Stimulated activated memory B cell treated with anti-CD40 and anti-IgM and Interleukin-4, amounts not matched to agents 10 μg/mL and 1 μg/mL and 100 μg/mL, for 72 hours (primary cell): Measurements from ENCODE around the gene MRPS18A.
"Not testable (repeated sequence)": the region's sequence is repeated elsewhere in the genome, so short reads cannot be mapped to it uniquely, and the experiment has no call there.

ENCODE experiments used
- ATAC-seq: fragments of 150-1000 bp; cut with Tn5 transposase; 2 replicates; pipeline ENCODE4 v1.10.0; 2021
- H3K27ac Mint-ChIP-seq: one replicate; pipeline ENCODE4 v1.8.0; 2022; ENCODE audit warnings: mild to moderate bottlenecking, mixed read lengths
- H3K27me3 Mint-ChIP-seq: one replicate; pipeline ENCODE4 v1.8.0; 2022; ENCODE audit warnings: mixed read lengths
- H3K36me3 Mint-ChIP-seq: one replicate; pipeline ENCODE4 v1.8.0; 2022; ENCODE audit warnings: mixed read lengths
- H3K4me1 Mint-ChIP-seq: one replicate; pipeline ENCODE4 v1.8.0; 2022; ENCODE audit warnings: mixed read lengths
- H3K4me3 Mint-ChIP-seq: one replicate; pipeline ENCODE4 v1.8.0; 2022; ENCODE audit warnings: mild to moderate bottlenecking, moderate library complexity, mixed read lengths
- H3K9me3 Mint-ChIP-seq: one replicate; pipeline ENCODE4 v1.8.0; 2022; ENCODE audit warnings: mixed read lengths

MRPS18A gene

GRCh38 chr6:43652822-43653221 is 34.8 kb downstream of the MRPS18A start:
- not testable (repeated sequence) for H3K4me3 Mint-ChIP-seq, H3K36me3 Mint-ChIP-seq, ATAC-seq, H3K9me3 Mint-ChIP-seq, H3K27ac Mint-ChIP-seq, H3K4me1 Mint-ChIP-seq, H3K27me3 Mint-ChIP-seq

- Mint-ChIP-seq H3K27ac (no peak overlapping the region), H3K4me1 (peaks cover 11% of the 10 kb centered on the region), H3K4me3 (no peak overlapping the region), H3K27me3 (no peaks in the 10 kb centered on the region), H3K36me3 (no peaks in the 10 kb centered on the region), H3K9me3 (no peaks in the 10 kb centered on the region)
- ATAC-seq = no peak
Measured at GRCh38 chr6:43648248-43648647, 39.3 kb downstream of the MRPS18A start.

- H3K27me3 Mint-ChIP-seq = no peaks in the 10 kb centered on the region
- no peak overlapping the region for H3K4me3 Mint-ChIP-seq
- H3K9me3 Mint-ChIP-seq = no peaks in the 10 kb centered on the region
- ATAC-seq = no peak
- H3K4me1 Mint-ChIP-seq = peaks cover 16% of the 10 kb centered on the region
- H3K27ac Mint-ChIP-seq = no peak overlapping the region
- H3K36me3 Mint-ChIP-seq = peaks cover 6% of the 10 kb centered on the region
Measured at GRCh38 chr6:43647613-43648012, 40.0 kb downstream of the MRPS18A start.

- Mint-ChIP-seq H3K9me3 (no peaks in the 10 kb centered on the region), H3K27ac (peak overlapping the region; percentile 80), H3K27me3 (no peaks in the 10 kb centered on the region), H3K4me3 (peak overlapping the region; percentile 85), H3K4me1 (peaks cover 18% of the 10 kb centered on the region), H3K36me3 (peaks cover 19% of the 10 kb centered on the region)
- ATAC-seq = no peak
Measured at GRCh38 chr6:43645613-43645964, 42.0 kb downstream of the MRPS18A start.

GRCh38 chr6:43644940-43645612 is 42.5 kb downstream of the MRPS18A start, which contains the start of gene RSPH9:
Gene RSPH9 (plus strand): TSS chr6:43645036. CDS start chr6:43645099, 63 bp downstream.
- Mint-ChIP-seq H3K27me3 (no peaks in the 10 kb centered on the region), H3K27ac (peak within 1 kb of the TSS; percentile 80), H3K4me3 (peak within 1 kb of the TSS; percentile 85), H3K9me3 (no peaks in the 10 kb centered on the region), H3K36me3 (peaks cover 24% of the 10 kb centered on the region), H3K4me1 (peaks cover 22% of the 10 kb centered on the region)
- ATAC-seq = peak; percentile 90

GRCh38 chr6:43639984-43640800 is 47.4 kb downstream of the MRPS18A start:
- no peak for ATAC-seq
- H3K27ac Mint-ChIP-seq = peak overlapping the region; percentile 19
- peaks cover 58% of the 10 kb centered on the region for H3K4me1 Mint-ChIP-seq
- no peak overlapping the region for H3K4me3 Mint-ChIP-seq
- H3K9me3 Mint-ChIP-seq = no peaks in the 10 kb centered on the region
- peaks cover 45% of the 10 kb centered on the region for H3K36me3 Mint-ChIP-seq
- no peaks in the 10 kb centered on the region for H3K27me3 Mint-ChIP-seq

- H3K27me3 Mint-ChIP-seq = no peaks in the 10 kb centered on the region
- no peaks in the 10 kb centered on the region for H3K9me3 Mint-ChIP-seq
- H3K27ac Mint-ChIP-seq = peak overlapping the region; percentile 96
- H3K4me3 Mint-ChIP-seq = peak overlapping the region; percentile 97
- peak; percentile 37 for ATAC-seq
- H3K36me3 Mint-ChIP-seq = peaks cover 33% of the 10 kb centered on the region
- peaks cover 60% of the 10 kb centered on the region for H3K4me1 Mint-ChIP-seq
Measured at GRCh38 chr6:43636308-43636659, 51.3 kb downstream of the MRPS18A start.

- ATAC-seq = peak; percentile 92
- Mint-ChIP-seq H3K27ac (peak within 1 kb of the TSS; percentile 96), H3K36me3 (peaks cover 27% of the 10 kb centered on the region), H3K27me3 (no peaks in the 10 kb centered on the region), H3K9me3 (no peaks in the 10 kb centered on the region), H3K4me3 (peak within 1 kb of the TSS; percentile 97), H3K4me1 (peaks cover 65% of the 10 kb centered on the region)
Measured at GRCh38 chr6:43635387-43636307, 51.9 kb downstream of the MRPS18A start, which contains the start of gene MAD2L1BP. Gene MAD2L1BP (plus strand): TSS chr6:43635840. CDS start chr6:43635876, 36 bp downstream.

- Mint-ChIP-seq H3K27ac (peak overlapping the region; percentile 96), H3K27me3 (no peaks in the 10 kb centered on the region), H3K4me3 (peak overlapping the region; percentile 97), H3K4me1 (peaks cover 66% of the 10 kb centered on the region), H3K9me3 (no peaks in the 10 kb centered on the region), H3K36me3 (peaks cover 19% of the 10 kb centered on the region)
- ATAC-seq = no peak
Measured at GRCh38 chr6:43634702-43635303, 52.8 kb downstream of the MRPS18A start.

- H3K36me3 Mint-ChIP-seq, H3K27ac Mint-ChIP-seq, H3K27me3 Mint-ChIP-seq, H3K4me3 Mint-ChIP-seq, ATAC-seq, H3K9me3 Mint-ChIP-seq: not testable (repeated sequence)
- H3K4me1 Mint-ChIP-seq = peaks cover 60% of the 10 kb centered on the region
Measured at GRCh38 chr6:43633002-43633401, 54.6 kb downstream of the MRPS18A start.

- Mint-ChIP-seq H3K9me3 (no peaks in the 10 kb centered on the region), H3K27ac (no peak overlapping the region), H3K4me3 (no peak overlapping the region), H3K36me3 (peaks cover 11% of the 10 kb centered on the region), H3K4me1 (peaks cover 60% of the 10 kb centered on the region), H3K27me3 (no peaks in the 10 kb centered on the region)
- ATAC-seq = no peak
Measured at GRCh38 chr6:43630980-43631619, 56.5 kb downstream of the MRPS18A start.

- peak; percentile 88 for ATAC-seq
- H3K27ac Mint-ChIP-seq = peak overlapping the region; percentile 94
- peaks cover 52% of the 10 kb centered on the region for H3K4me1 Mint-ChIP-seq
- H3K36me3 Mint-ChIP-seq = peaks cover 22% of the 10 kb centered on the region
- peak overlapping the region; percentile 100 for H3K4me3 Mint-ChIP-seq
- no peaks in the 10 kb centered on the region for H3K9me3 Mint-ChIP-seq
- H3K27me3 Mint-ChIP-seq = no peaks in the 10 kb centered on the region
Measured at GRCh38 chr6:43629505-43630300, 57.9 kb downstream of the MRPS18A start.

- Mint-ChIP-seq H3K4me1 (peaks cover 50% of the 10 kb centered on the region), H3K4me3 (peak within 1 kb of the TSS; percentile 100), H3K27ac (peak within 1 kb of the TSS; percentile 94), H3K27me3 (no peaks in the 10 kb centered on the region), H3K36me3 (peaks cover 26% of the 10 kb centered on the region), H3K9me3 (no peaks in the 10 kb centered on the region)
- ATAC-seq = peak; percentile 96
Measured at GRCh38 chr6:43629104-43629504, 58.5 kb downstream of the MRPS18A start, which contains the start of gene GTPBP2. Gene GTPBP2 (minus strand): TSS chr6:43629264. CDS start chr6:43629162, 102 bp downstream.
